Esophagus muscularis mucosa (tissue), 4 donors: ENCODE measurements around the gene COL11A2.

Experiments
- EP300 ChIP-seq: sonication (generic); formaldehyde crosslinking; IDR thresholded peaks from one replicate; pipeline ENCODE4 v1.6.1; 2017; ENCODE audit warnings: antibody characterized with exemption
- POLR2AphosphoS5 ChIP-seq, 2 donors: sonication (generic); formaldehyde crosslinking; IDR thresholded peaks; one replicate each; pipeline ENCODE4 v1.6.1; 2017; ENCODE audit warnings: antibody characterized with exemption in 2 of 2
- TF ChIP-seq, protein P1 (sequence below), 3 experiments: fragments of 200-600 bp in 2 of 3; fragments of 450-650 bp in 1 of 3; sonication (generic) in 2 of 3; IDR thresholded peaks; one replicate each; pipeline ENCODE4 v1.5.1; 2017 to 2019; ENCODE audit warnings: antibody characterized with exemption in 3 of 3, mild to moderate bottlenecking in 2 of 3, moderate library complexity in 1 of 3

- TF ChIP-seq, protein P1, sequence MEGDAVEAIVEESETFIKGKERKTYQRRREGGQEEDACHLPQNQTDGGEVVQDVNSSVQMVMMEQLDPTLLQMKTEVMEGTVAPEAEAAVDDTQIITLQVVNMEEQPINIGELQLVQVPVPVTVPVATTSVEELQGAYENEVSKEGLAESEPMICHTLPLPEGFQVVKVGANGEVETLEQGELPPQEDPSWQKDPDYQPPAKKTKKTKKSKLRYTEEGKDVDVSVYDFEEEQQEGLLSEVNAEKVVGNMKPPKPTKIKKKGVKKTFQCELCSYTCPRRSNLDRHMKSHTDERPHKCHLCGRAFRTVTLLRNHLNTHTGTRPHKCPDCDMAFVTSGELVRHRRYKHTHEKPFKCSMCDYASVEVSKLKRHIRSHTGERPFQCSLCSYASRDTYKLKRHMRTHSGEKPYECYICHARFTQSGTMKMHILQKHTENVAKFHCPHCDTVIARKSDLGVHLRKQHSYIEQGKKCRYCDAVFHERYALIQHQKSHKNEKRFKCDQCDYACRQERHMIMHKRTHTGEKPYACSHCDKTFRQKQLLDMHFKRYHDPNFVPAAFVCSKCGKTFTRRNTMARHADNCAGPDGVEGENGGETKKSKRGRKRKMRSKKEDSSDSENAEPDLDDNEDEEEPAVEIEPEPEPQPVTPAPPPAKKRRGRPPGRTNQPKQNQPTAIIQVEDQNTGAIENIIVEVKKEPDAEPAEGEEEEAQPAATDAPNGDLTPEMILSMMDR (IDR thresholded peaks at IDR 0.05) = no peak
- TF ChIP-seq POLR2AphosphoS5 (IDR thresholded peaks at IDR 0.05) (no peak), EP300 (no peak)
These were observed 52.6 kb downstream of the COL11A2 start for GRCh38 chr6:33139596-33140206.
